HG03520 (cell line): Measurements from ENCODE around the gene TRIM24.

Source experiments
- ATAC-seq: cut with Tn5 transposase; IDR thresholded peaks from one replicate; pipeline ENCODE4 v1.9.1; 2021; ENCODE audit warnings: mild to moderate bottlenecking, moderate library complexity; ENCODE audit not compliant: unreplicated experiment

Gene TRIM24

GRCh38 chr7:138613630-138614029 is 153.6 kb downstream of the TRIM24 start:
- no peak for ATAC-seq

GRCh38 chr7:138616085-138616484 is 156.0 kb downstream of the TRIM24 start:
- no peak for ATAC-seq

GRCh38 chr7:138618506-138618905 is 158.4 kb downstream of the TRIM24 start:
- ATAC-seq = no peak

GRCh38 chr7:138618933-138619332 is 158.9 kb downstream of the TRIM24 start:
- no peak for ATAC-seq

- no peak for ATAC-seq
Observed at GRCh38 chr7:138622841-138623240, 162.8 kb downstream of the TRIM24 start.

- ATAC-seq = no peak
Observed at GRCh38 chr7:138625084-138625848, 165.2 kb downstream of the TRIM24 start.

GRCh38 chr7:138625849-138626230 is 165.8 kb downstream of the TRIM24 start:
- ATAC-seq = no peak

GRCh38 chr7:138626846-138627245 is 166.8 kb downstream of the TRIM24 start:
- no peak for ATAC-seq

GRCh38 chr7:138627361-138627760 is 167.3 kb downstream of the TRIM24 start:
- ATAC-seq = no peak

- ATAC-seq = no peak
Observed at GRCh38 chr7:138630059-138630610, 170.1 kb downstream of the TRIM24 start.

- no peak for ATAC-seq
Observed at GRCh38 chr7:138632384-138632783, 172.3 kb downstream of the TRIM24 start.

- ATAC-seq = no peak
Observed at GRCh38 chr7:138632826-138633602, 173.0 kb downstream of the TRIM24 start.
